ENCODE measurements around the gene AQP9.
A peak's percentile ranks its signal among the peaks of the same experiment; 100 is the strongest.

The AQP9 gene

DNA sequence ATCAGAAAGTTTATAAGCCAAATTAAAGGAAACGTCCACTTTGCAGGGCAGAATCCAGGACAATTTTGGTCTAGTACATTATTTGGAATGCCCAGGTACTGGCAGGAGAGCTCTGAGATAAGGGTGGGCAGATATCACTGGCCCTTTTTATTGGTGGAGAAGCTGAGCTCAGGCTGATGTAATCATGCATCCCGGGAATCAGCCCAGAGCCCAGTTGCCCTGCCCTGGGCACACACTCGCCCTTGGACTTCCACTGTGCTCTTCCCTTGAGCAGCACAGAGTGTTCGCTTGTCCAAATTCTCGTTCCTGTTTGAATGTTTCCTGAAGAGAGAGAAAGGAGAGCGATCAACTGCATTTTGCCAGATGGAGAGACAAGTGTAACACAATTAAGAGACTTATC is 3.7 kb downstream of the AQP9 start:
- no peak for DNase-seq (ENCODE audit: low spot score)

GRCh38 chr15:58142827-58143461 is 4.8 kb downstream of the AQP9 start:
- no peak for DNase-seq (ENCODE audit: low spot score)

DNA sequence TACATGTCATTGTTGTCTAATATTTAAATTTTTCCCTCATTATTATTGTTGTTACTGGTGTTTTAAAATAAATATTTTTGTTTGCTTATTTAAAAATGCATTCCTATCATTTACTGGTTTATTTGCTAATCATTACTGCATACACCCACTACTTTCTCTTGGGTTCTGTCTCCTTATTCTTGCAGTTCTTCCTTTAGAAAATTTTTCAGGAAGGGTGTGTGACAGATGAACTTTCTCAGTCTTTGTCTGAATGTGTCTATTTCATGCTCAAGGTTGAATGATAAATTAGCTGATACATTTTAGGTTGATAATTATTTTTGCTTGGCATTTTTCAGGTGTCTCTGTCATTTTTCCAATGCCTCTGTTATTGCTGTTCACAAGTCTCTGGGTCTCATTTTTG is 7.4 kb downstream of the AQP9 start:
- DNase-seq (ENCODE audit: low spot score): no peak

DNA sequence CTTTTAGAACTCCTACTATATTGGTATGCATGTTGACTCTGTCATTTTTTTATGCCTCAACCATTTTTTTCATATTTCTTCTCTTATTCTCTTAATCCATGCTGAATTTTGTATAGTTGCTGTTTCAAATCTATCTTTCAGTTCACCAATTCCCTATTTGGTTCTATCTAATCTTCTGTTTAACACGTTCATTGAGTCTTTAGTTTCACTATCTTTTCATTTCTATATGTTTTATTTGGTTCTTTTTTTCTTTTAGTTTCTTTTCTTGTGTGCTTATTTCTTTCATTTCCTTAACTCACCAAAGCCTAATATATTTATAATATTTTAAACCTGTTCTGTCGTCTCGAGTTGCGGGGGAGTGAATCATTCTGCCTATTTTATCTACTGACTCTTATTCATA is 8.0 kb downstream of the AQP9 start:
- DNase-seq (ENCODE audit: low spot score): no peak

- no peak for DNase-seq (ENCODE audit: low spot score)
Measured at GRCh38 chr15:58146749-58147148, 8.6 kb downstream of the AQP9 start.

- no peak for DNase-seq (ENCODE audit: low spot score)
Measured at GRCh38 chr15:58147171-58147611, 9.0 kb downstream of the AQP9 start.

- DNase-seq (ENCODE audit: low spot score): no peak
Measured at GRCh38 chr15:58148120-58148519, 9.9 kb downstream of the AQP9 start.

- DNase-seq (ENCODE audit: low spot score): no peak
Measured at GRCh38 chr15:58148633-58149445, 10.7 kb downstream of the AQP9 start.

DNA sequence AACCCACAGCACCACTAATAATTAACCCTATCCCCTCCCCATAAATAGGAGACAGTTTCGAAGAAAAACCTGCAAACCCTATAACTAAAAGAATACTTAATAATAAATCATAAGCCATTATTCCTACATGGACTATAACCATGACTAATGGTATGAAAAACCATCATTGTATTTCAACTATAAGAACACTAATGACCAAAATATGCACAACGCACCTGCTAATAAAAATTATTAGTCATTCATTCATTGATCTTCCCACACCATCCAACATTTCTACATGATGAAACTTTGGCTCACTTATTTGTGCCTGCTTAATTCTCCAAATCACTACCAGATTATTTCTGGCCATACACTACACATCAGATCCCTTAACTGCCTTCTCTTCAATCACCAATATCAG is 16.6 kb downstream of the AQP9 start:
- DNase-seq (ENCODE audit: low spot score): no peak

DNA sequence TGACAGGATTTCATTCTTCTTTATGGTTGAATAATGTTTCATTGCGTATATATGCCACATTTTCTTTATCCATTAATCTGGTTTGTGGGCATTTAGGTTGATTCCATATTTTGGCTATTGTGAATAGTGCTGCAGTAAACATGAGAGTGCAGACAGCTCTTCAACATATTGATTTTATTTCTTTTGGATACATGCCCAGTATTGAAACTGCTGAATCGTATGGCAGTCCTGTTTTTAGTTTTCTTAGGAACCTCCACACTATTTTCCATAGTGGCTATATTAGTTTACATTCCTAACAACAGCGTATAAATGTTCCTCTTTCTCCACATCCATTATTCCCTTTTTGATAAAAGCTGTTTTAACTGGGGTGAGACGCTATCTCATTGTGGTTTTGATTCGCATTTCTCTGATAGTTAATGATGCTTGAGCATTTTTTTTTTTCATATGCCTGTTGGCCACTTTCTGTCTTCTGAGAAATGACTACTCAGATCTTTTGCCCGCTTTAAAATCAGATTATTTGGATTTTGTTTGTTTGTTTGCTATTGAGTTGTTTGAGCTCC is 21.7 kb downstream of the AQP9 start:
- no peak for DNase-seq (ENCODE audit: low spot score)

GRCh38 chr15:58161436-58161930 is 23.3 kb downstream of the AQP9 start:
- DNase-seq (ENCODE audit: low spot score): no peak

- no peak for DNase-seq (ENCODE audit: low spot score)
Measured at GRCh38 chr15:58163985-58164384, 25.8 kb downstream of the AQP9 start.

DNA sequence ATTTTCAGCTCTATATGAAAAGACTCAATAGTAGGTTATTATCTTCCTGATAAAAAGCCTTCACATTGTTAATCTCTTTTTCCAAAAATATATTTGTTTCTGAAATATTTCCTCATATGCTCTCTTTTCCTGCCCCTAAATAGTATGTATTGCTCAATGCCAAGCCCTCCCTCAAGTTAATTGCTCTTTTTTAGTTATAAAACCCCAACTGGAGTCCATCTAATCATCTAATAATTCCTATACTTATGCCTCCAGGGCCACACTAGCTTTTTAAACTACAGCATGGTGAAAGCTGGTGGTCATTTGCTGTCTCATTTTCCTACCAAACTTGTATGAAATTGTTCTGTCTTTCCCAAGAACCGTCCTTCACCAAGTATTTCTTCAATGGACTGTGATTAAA is 26.7 kb downstream of the AQP9 start:
- DNase-seq (ENCODE audit: low spot score): no peak

DNA sequence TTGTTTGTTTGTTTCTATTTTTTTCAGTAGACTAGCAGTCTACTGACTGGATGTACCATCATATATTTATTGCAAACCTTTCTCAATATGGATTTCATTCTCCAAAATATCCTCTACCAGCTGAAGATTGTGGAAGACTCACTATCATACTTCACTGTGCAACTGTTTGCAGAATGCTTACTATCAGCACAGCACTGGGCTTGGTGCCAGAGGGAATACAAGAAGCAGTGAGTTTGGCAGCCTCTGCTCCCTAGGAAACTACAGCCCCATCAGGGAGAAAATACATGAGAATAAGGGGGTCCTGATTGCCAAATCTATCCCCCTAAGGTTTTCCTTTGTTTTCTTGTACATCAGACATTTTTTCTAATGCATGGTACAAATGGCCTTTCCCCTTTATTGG is 27.5 kb downstream of the AQP9 start:
- no peak for DNase-seq (ENCODE audit: low spot score)

GRCh38 chr15:58167095-58167691 is 29.0 kb downstream of the AQP9 start:
- DNase-seq (ENCODE audit: low spot score): no peak

GRCh38 chr15:58169934-58170333 is 31.8 kb downstream of the AQP9 start:
- no peak for DNase-seq (ENCODE audit: low spot score)

- no peak for DNase-seq (ENCODE audit: low spot score)
Measured at GRCh38 chr15:58171476-58172061, 33.4 kb downstream of the AQP9 start.

GRCh38 chr15:58174709-58175108 is 36.5 kb downstream of the AQP9 start:
- no peak for DNase-seq (ENCODE audit: low spot score)

- no peak for DNase-seq (ENCODE audit: low spot score)
Measured at GRCh38 chr15:58175955-58176354, 37.8 kb downstream of the AQP9 start.

- no peak for DNase-seq (ENCODE audit: low spot score)
Measured at GRCh38 chr15:58178668-58179067, 40.5 kb downstream of the AQP9 start.

GRCh38 chr15:58179206-58179605 is 41.0 kb downstream of the AQP9 start:
- no peak for DNase-seq (ENCODE audit: low spot score)

DNA sequence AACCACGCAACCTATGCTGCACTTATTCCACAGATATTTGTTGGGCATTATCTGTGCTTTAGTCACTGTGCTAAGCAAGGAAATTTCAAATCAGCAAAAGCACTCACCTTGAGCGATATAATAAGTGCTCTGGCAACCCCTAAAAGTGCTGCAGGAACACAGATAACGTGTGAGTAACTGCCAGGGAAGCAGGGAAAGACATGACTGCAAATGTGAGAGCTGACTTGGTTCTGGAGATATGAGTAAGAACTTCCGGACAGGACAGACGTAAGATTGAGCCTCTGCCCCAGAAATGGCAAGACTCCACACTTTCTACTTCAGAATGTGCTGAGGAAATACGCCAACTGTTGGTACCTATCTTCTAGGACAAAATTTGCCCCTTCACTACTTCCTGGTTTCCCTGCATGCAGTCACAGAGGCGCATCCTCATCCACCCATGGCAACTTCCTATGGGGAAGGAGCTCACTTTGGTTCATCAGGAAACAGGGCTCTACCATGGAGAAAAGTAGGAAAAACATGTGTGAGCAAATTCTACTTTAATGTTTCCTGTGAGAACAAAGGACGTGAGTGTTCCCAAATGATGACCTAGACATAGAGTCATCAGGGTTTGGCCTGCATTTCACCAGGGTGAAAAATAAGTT is 41.7 kb downstream of the AQP9 start:
- peak; percentile 26 for DNase-seq (ENCODE audit: low spot score)

Data from COLO829 (cell line).